Stimulated activated CD4-positive, alpha-beta T cell treated with anti-CD3 and anti-CD28 coated beads, Interleukin-12 subunit alpha, Interleukin-12 subunit beta, amount 100 ng/mL, for 4 hours (primary cell): Measurements from ENCODE around the gene MEF2C.
"Not testable (repeated sequence)": the region's sequence is repeated elsewhere in the genome, so short reads cannot be mapped to it uniquely, and the experiment has no call there.

ENCODE experiments used
- DNase-seq: peaks from one replicate; pipeline ENCODE4 v3.0.0-alpha.2; 2020

The MEF2C gene

GRCh38 chr5:88825584-88826315 lies 57.2 kb downstream of the MEF2C start:
- DNase-seq = no peak

- no peak for DNase-seq
These were observed 57.9 kb downstream of the MEF2C start for GRCh38 chr5:88824892-88825583.

GRCh38 chr5:88824141-88824540 lies 58.8 kb downstream of the MEF2C start:
- no peak for DNase-seq

- DNase-seq = no peak
These were observed 59.8 kb downstream of the MEF2C start for GRCh38 chr5:88823201-88823600.

GRCh38 chr5:88821161-88821560 lies 61.8 kb downstream of the MEF2C start:
- no peak for DNase-seq

GRCh38 chr5:88820581-88820980 lies 62.4 kb downstream of the MEF2C start:
- no peak for DNase-seq

- DNase-seq = no peak
These were observed 63.5 kb downstream of the MEF2C start for GRCh38 chr5:88819301-88819999.

GRCh38 chr5:88818296-88818695 lies 64.7 kb downstream of the MEF2C start:
- no peak for DNase-seq

GRCh38 chr5:88816195-88816594 lies 66.8 kb downstream of the MEF2C start:
- DNase-seq = no peak

GRCh38 chr5:88815050-88815789 lies 67.8 kb downstream of the MEF2C start:
- DNase-seq = no peak

GRCh38 chr5:88813805-88814575 lies 69.0 kb downstream of the MEF2C start:
- DNase-seq = no peak

GRCh38 chr5:88813244-88813643 lies 69.7 kb downstream of the MEF2C start:
- no peak for DNase-seq

GRCh38 chr5:88808153-88808552 lies 74.8 kb downstream of the MEF2C start:
- no peak for DNase-seq

- DNase-seq = no peak
These were observed 75.7 kb downstream of the MEF2C start for GRCh38 chr5:88807327-88807726.

- DNase-seq = no peak
These were observed 76.6 kb downstream of the MEF2C start for GRCh38 chr5:88806338-88806737.

- DNase-seq = no peak
These were observed 77.7 kb downstream of the MEF2C start for GRCh38 chr5:88805151-88805784.

GRCh38 chr5:88804444-88804843 lies 78.5 kb downstream of the MEF2C start:
- no peak for DNase-seq

GRCh38 chr5:88803309-88803708 lies 79.7 kb downstream of the MEF2C start:
- DNase-seq = no peak

- no peak for DNase-seq
These were observed 82.9 kb downstream of the MEF2C start for GRCh38 chr5:88799938-88800535.

- not testable (repeated sequence) for DNase-seq
These were observed 84.1 kb downstream of the MEF2C start for GRCh38 chr5:88798933-88799332.

GRCh38 chr5:88793797-88794196 lies 89.2 kb downstream of the MEF2C start:
- DNase-seq = not testable (repeated sequence)
